HK-2 (cell line): ENCODE results near the gene ISCU.
"Not testable (repeated sequence)": the region's sequence is repeated elsewhere in the genome, so short reads cannot be mapped to it uniquely, and the experiment has no call there.

Experiments
- DNase-seq: peaks from one replicate; pipeline ENCODE4 v3.0.0-alpha.2; 2018; ENCODE audit not compliant: unreplicated experiment

ISCU gene

GRCh38 chr12:108589028-108589839 lies 26.8 kb downstream of the ISCU start:
- no peak for DNase-seq

GRCh38 chr12:108589840-108590229 lies 27.4 kb downstream of the ISCU start:
- no peak for DNase-seq

- not testable (repeated sequence) for DNase-seq
These were observed 28.1 kb downstream of the ISCU start for GRCh38 chr12:108590463-108590862.

GRCh38 chr12:108591267-108591980 lies 29.0 kb downstream of the ISCU start:
- DNase-seq, result no peak

- no peak for DNase-seq
These were observed 29.9 kb downstream of the ISCU start for GRCh38 chr12:108592033-108592909.

- no peak for DNase-seq
These were observed 32.0 kb downstream of the ISCU start for GRCh38 chr12:108594323-108594903.

- no peak for DNase-seq
These were observed 32.7 kb downstream of the ISCU start for GRCh38 chr12:108594960-108595710.

GRCh38 chr12:108595711-108596647 lies 33.6 kb downstream of the ISCU start:
- no peak for DNase-seq

- DNase-seq, result no peak
These were observed 34.6 kb downstream of the ISCU start for GRCh38 chr12:108596854-108597558.

GRCh38 chr12:108597559-108598471 lies 35.4 kb downstream of the ISCU start, which contains the start of gene TMEM119:
TMEM119 (minus strand) TSS chr12:108598084; CDS start chr12:108592383, 5,701 bp downstream.
- DNase-seq, result no peak

- no peak for DNase-seq
These were observed 36.3 kb downstream of the ISCU start for GRCh38 chr12:108598553-108599250.

- no peak for DNase-seq
These were observed 37.1 kb downstream of the ISCU start for GRCh38 chr12:108599541-108599940.

GRCh38 chr12:108599948-108600701 lies 37.7 kb downstream of the ISCU start:
- DNase-seq, result no peak

GRCh38 chr12:108600702-108601007 lies 38.3 kb downstream of the ISCU start:
- DNase-seq, result no peak

GRCh38 chr12:108602209-108602705 lies 39.9 kb downstream of the ISCU start:
- DNase-seq, result no peak

GRCh38 chr12:108602976-108603704 lies 40.7 kb downstream of the ISCU start:
- no peak for DNase-seq
